A549 (cell line): ENCODE data around the gene PRR9.

ENCODE experiments used
- BHLHE40 ChIP-seq: IDR thresholded peaks from 2 replicates; pipeline ENCODE4 v1.6.1; 2012; ENCODE audit warnings: low read depth, low read length, inconsistent platforms
- HOXA7 ChIP-seq: fragments of 250-450 bp; sonication (Bioruptor Pico); IDR thresholded peaks from 2 replicates; pipeline ENCODE4 v1.5.0; 2020; ENCODE audit warnings: mild to moderate bottlenecking, moderate library complexity
- JUN ChIP-seq, 2 experiments: fragments of >200 bp; sonication (Bioruptor Twin); formaldehyde crosslinking; IDR thresholded peaks; 2 replicates in 1 of 2; 3 replicates in 1 of 2; pipeline ENCODE4 v1.6.1; 2016 to 2017
- RARB ChIP-seq: fragments of 250-450 bp; sonication (Bioruptor Pico); IDR thresholded peaks from 2 replicates; pipeline ENCODE4 v1.8.0; 2021; ENCODE audit warnings: mild to moderate bottlenecking, moderate library complexity
- TF ChIP-seq, protein P1 (sequence below): fragments of >200 bp; sonication (Bioruptor Twin); formaldehyde crosslinking; IDR thresholded peaks from 3 replicates; pipeline ENCODE4 v1.5.1; 2016
- TF ChIP-seq, protein P2 (sequence below): fragments of 200-600 bp; sonication (generic); IDR thresholded peaks from 2 replicates; pipeline ENCODE4 v1.6.1; 2016; ENCODE audit warnings: antibody characterized with exemption, mild to moderate bottlenecking, moderate library complexity
- TF ChIP-seq, protein P3 (sequence below): fragments of 250-450 bp; sonication (Bioruptor Pico); IDR thresholded peaks from 2 replicates; pipeline ENCODE4 v1.5.0; 2021; ENCODE audit warnings: mild to moderate bottlenecking, moderate library complexity, borderline replicate concordance

DNA sequence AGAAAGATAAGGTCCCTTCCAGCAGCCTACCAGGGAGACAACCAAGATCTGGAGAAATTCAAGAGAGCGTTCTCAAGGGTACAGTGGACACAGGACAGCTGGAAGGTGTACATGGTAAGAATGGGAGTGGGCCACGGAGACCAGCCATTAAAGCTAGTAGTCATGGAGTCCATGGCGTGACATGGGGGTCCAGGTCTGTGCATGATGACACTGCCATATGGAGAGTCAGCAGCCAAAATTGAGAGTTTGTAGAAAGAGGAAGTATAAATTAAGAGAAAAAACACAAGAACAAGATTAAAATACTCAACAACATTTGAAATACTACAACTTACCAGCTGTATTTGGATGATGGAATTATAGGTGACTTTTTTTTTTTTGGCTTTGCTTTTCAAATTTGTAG lies 34.2 kb downstream of the PRR9 start:
- TF ChIP-seq JUN (IDR thresholded peaks at IDR 0.05) = no peak
- TF ChIP-seq, protein P1, sequence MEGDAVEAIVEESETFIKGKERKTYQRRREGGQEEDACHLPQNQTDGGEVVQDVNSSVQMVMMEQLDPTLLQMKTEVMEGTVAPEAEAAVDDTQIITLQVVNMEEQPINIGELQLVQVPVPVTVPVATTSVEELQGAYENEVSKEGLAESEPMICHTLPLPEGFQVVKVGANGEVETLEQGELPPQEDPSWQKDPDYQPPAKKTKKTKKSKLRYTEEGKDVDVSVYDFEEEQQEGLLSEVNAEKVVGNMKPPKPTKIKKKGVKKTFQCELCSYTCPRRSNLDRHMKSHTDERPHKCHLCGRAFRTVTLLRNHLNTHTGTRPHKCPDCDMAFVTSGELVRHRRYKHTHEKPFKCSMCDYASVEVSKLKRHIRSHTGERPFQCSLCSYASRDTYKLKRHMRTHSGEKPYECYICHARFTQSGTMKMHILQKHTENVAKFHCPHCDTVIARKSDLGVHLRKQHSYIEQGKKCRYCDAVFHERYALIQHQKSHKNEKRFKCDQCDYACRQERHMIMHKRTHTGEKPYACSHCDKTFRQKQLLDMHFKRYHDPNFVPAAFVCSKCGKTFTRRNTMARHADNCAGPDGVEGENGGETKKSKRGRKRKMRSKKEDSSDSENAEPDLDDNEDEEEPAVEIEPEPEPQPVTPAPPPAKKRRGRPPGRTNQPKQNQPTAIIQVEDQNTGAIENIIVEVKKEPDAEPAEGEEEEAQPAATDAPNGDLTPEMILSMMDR = no peak
- TF ChIP-seq, protein P2, sequence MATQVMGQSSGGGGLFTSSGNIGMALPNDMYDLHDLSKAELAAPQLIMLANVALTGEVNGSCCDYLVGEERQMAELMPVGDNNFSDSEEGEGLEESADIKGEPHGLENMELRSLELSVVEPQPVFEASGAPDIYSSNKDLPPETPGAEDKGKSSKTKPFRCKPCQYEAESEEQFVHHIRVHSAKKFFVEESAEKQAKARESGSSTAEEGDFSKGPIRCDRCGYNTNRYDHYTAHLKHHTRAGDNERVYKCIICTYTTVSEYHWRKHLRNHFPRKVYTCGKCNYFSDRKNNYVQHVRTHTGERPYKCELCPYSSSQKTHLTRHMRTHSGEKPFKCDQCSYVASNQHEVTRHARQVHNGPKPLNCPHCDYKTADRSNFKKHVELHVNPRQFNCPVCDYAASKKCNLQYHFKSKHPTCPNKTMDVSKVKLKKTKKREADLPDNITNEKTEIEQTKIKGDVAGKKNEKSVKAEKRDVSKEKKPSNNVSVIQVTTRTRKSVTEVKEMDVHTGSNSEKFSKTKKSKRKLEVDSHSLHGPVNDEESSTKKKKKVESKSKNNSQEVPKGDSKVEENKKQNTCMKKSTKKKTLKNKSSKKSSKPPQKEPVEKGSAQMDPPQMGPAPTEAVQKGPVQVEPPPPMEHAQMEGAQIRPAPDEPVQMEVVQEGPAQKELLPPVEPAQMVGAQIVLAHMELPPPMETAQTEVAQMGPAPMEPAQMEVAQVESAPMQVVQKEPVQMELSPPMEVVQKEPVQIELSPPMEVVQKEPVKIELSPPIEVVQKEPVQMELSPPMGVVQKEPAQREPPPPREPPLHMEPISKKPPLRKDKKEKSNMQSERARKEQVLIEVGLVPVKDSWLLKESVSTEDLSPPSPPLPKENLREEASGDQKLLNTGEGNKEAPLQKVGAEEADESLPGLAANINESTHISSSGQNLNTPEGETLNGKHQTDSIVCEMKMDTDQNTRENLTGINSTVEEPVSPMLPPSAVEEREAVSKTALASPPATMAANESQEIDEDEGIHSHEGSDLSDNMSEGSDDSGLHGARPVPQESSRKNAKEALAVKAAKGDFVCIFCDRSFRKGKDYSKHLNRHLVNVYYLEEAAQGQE = no peak
- TF ChIP-seq RARB (CRISPR knock-in tag) = no peak
- TF ChIP-seq, protein P3, sequence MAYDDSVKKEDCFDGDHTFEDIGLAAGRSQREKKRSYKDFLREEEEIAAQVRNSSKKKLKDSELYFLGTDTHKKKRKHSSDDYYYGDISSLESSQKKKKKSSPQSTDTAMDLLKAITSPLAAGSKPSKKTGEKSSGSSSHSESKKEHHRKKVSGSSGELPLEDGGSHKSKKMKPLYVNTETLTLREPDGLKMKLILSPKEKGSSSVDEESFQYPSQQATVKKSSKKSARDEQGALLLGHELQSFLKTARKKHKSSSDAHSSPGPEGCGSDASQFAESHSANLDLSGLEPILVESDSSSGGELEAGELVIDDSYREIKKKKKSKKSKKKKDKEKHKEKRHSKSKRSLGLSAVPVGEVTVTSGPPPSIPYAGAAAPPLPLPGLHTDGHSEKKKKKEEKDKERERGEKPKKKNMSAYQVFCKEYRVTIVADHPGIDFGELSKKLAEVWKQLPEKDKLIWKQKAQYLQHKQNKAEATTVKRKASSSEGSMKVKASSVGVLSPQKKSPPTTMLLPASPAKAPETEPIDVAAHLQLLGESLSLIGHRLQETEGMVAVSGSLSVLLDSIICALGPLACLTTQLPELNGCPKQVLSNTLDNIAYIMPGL (CRISPR knock-in tag) = no peak
- no peak for TF ChIP-seq BHLHE40
- no peak for TF ChIP-seq HOXA7
